Stomach (tissue), 9 donors: ENCODE data around the gene CHCHD1. TPM values are rescaled to one million over a fixed set of nuclear protein-coding genes. Genes with fewer than 3 reads are reported as not detected.
"Not testable (repeated sequence)": the region's sequence is repeated elsewhere in the genome, so short reads cannot be mapped to it uniquely, and the experiment has no call there.

Experiments
- DNase-seq, 2 donors: peaks; one replicate each; pipeline versions ENCODE4 v3.0.0 to v3.0.0-alpha.2; 2013 to 2019
- H3K27ac ChIP-seq, 5 donors: fragments of 200-600 bp in 4 of 5; sonication (generic) in 4 of 5; one replicate each; pipeline ENCODE4 v1.5.1; 2013 to 2019; ENCODE audit warnings: mild to moderate bottlenecking in 1 of 5, moderate library complexity in 1 of 5
- H3K27me3 ChIP-seq, 3 donors: fragments of 200-600 bp; sonication (generic); one replicate each; pipeline ENCODE4 v1.5.1; 2017 to 2019; ENCODE audit warnings: mixed run types in 1 of 3
- H3K36me3 ChIP-seq, 4 donors: fragments of 200-600 bp; sonication (generic); 1 replicate in 3 of 4; 2 replicates in 1 of 4; pipeline ENCODE4 v1.5.1; 2016 to 2019
- H3K4me1 ChIP-seq, 4 donors: fragments of 200-600 bp; sonication (generic); one replicate each; pipeline ENCODE4 v1.5.1; 2016 to 2019
- H3K4me3 ChIP-seq, 4 donors: fragments of 200-600 bp; sonication (generic) in 3 of 4; one replicate each; pipeline ENCODE4 v1.5.1; 2016 to 2019; ENCODE audit warnings: mild to moderate bottlenecking in 1 of 4
- H3K9me3 ChIP-seq, 4 donors: fragments of 200-600 bp; sonication (generic); one replicate each; pipeline ENCODE4 v1.5.1; 2016 to 2019
- EP300 ChIP-seq: sonication (generic); formaldehyde crosslinking; IDR thresholded peaks from one replicate; pipeline ENCODE4 v1.6.1; 2017; ENCODE audit warnings: antibody characterized with exemption
- POLR2A ChIP-seq, 4 donors: fragments of 450-650 bp; IDR thresholded peaks; one replicate each; pipeline ENCODE4 v1.6.1; 2016; ENCODE audit warnings: antibody characterized with exemption in 4 of 4, control low read depth in 2 of 4, mild to moderate bottlenecking in 1 of 4, moderate library complexity in 1 of 4
- POLR2AphosphoS5 ChIP-seq, 3 donors: sonication (generic); formaldehyde crosslinking; IDR thresholded peaks; one replicate each; pipeline ENCODE4 v1.6.1; 2016; ENCODE audit warnings: antibody characterized with exemption in 3 of 3
- WGBS, 5 donors: extraction: QIAGEN DNeasy Blood & Tissue Kit in 3 of 5; methylation state at CpG; one replicate each; pipeline versions ENCODE4 v1.1.5 to v1.1.7; 2013 to 2018; 5-methylcytosine and 5-hydroxymethylcytosine counted together
- intact Hi-C: fragments of 100-400 bp; cut with DNase I; formaldehyde crosslinking; loops from one replicate; pipeline ENCODE4 v1.15.1; 2023; ENCODE audit warnings: low total_unique reads
- polyA plus RNA-seq, 3 donors: library from polyadenylated mRNA; stranded (reverse); fragments of 200-250 nt; gene quantifications; one replicate each; pipeline ENCODE4 v1.2.3, GENCODE V29; 2013
- small RNA-seq, 4 donors: library from RNA; depleted of rRNA; stranded (forward); fragments of <200 nt; gene quantifications; one replicate each; pipeline ENCODE3, GENCODE V24; 2016
- total RNA-seq, 5 donors: library from RNA; depleted of rRNA; stranded (reverse); fragments of >200 nt; gene quantifications; one replicate each; pipeline versions ENCODE4 v1.1.0 to v1.2.3, GENCODE V29; 2014 to 2016
- TF ChIP-seq, protein P1 (sequence below), 7 experiments: fragments of 450-650 bp in 4 of 7; fragments of 200-600 bp in 3 of 7; sonication (generic) in 3 of 7; IDR thresholded peaks; one replicate each; pipeline ENCODE4 v1.5.1; 2016 to 2019; ENCODE audit warnings: antibody characterized with exemption in 7 of 7, control low read depth in 2 of 7, mild to moderate bottlenecking in 1 of 7
- donor health status: healthy with polysubstance abuse.
- donor health status: Bipolar disorder and iron deficiency.
- donor health status: healthy.

Gene CHCHD1
- total and polyA plus RNA-seq, 8 donors: 1.3 to 81.6 (median 38.8) TPM

DNA sequence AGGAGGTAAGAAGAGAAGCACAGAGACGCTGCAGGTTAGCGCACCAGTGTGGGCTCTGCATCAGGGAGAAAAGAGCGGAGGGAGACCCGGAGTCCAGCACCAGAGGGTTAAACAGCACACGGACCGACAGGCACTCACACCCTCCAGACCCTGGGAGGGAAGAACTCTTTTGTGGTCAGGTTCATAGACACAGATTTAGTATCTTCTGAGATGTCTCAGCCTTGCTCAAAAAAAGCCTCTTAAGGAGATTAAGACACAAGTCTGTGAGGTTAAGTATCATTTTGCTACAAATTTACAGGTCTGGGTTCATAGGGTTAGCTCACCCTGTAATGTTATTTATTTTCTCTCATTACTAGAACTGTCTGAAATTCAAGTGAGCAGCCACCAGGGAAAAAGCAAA, 46.3 kb downstream of the CHCHD1 start:
- Histone ChIP-seq H3K27me3 (no peaks in the 10 kb centered on the region), H3K27ac (no peak overlapping the region), H3K36me3 (peaks cover 29 to 82% (median 64%) of the 10 kb centered on the region in 4 donors), H3K9me3 (no peaks in the 10 kb centered on the region), H3K4me1 (no peaks in the 10 kb centered on the region), H3K4me3 (no peak overlapping the region)
- DNase-seq: no peak
- WGBS, 5 donors: 89 to 96% (median 94%) methylated on average over 6 of the region's 6 CpGs
- TF ChIP-seq EP300 (no peak), POLR2A (IDR thresholded peaks at IDR 0.05) (no peak), POLR2AphosphoS5 (IDR thresholded peaks at IDR 0.05) (no peak)
- TF ChIP-seq, protein P1, sequence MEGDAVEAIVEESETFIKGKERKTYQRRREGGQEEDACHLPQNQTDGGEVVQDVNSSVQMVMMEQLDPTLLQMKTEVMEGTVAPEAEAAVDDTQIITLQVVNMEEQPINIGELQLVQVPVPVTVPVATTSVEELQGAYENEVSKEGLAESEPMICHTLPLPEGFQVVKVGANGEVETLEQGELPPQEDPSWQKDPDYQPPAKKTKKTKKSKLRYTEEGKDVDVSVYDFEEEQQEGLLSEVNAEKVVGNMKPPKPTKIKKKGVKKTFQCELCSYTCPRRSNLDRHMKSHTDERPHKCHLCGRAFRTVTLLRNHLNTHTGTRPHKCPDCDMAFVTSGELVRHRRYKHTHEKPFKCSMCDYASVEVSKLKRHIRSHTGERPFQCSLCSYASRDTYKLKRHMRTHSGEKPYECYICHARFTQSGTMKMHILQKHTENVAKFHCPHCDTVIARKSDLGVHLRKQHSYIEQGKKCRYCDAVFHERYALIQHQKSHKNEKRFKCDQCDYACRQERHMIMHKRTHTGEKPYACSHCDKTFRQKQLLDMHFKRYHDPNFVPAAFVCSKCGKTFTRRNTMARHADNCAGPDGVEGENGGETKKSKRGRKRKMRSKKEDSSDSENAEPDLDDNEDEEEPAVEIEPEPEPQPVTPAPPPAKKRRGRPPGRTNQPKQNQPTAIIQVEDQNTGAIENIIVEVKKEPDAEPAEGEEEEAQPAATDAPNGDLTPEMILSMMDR (IDR thresholded peaks at IDR 0.05): no peak
- intact Hi-C loops: no loop called here

DNA sequence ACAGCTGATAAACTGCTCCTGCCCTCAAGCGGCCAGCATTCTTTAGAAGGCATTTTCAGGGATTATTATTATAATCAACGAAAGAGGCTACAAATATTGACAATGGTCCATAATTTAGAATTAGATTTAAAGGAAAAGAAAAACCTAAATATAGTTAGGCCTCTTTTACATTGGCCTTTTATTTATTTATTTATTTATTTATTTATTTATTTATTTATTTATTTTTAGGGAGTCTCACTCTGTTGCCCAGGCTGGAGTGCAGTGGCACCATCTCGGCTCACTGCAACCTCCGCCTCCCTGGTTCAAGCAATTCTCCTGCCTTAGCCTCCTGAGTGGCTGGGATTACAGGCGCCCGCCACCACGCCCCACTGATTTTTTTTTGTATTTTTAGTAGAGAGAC, 47.2 kb downstream of the CHCHD1 start:
- H3K9me3 ChIP-seq, H3K27ac ChIP-seq, H3K27me3 ChIP-seq, DNase-seq, H3K4me3 ChIP-seq, H3K4me1 ChIP-seq, intact Hi-C loops: not testable (repeated sequence)
- WGBS, 5 donors: 89 to 96% (median 94%) methylated on average over 7 of the region's 7 CpGs
- peaks cover 21 to 73% (median 54%) of the 10 kb centered on the region in 4 donors for H3K36me3 ChIP-seq

Small RNA genes lying within 50 kb of the gene (small RNA-seq; reads per million reads assigned to genes)
- gene AC022400.4 (0 reads per million in 4 donors), gene AC022400.9 (0 reads per million in 4 donors), gene ZSWIM8-AS1 (0 reads per million in 4 donors)

Other genes starting within 250 kb of the CHCHD1 start
- 100 to 1,000 TPM in 4 of 5 donors, 10 to 100 TPM in 1; 33.0 to 369 (median 112) TPM for gene USP54, start 190.7 kb upstream of the CHCHD1 start, total RNA-seq
- gene USP54, start 190.7 kb upstream of the CHCHD1 start, polyA plus RNA-seq: 10 to 100 TPM in 2 of 3 donors, 1 to 10 TPM in 1; 7.3 to 17.3 (median 11.1) TPM
- 1 to 10 TPM in 1 of 5 donors, not detected in 4; 1.3 TPM for gene MYOZ1, start 140.6 kb upstream of the CHCHD1 start, total RNA-seq
- 1 to 10 TPM in 1 of 3 donors, under 1 TPM in 2; 0.18 to 1.2 (median 0.19) TPM for gene MYOZ1, start 140.6 kb upstream of the CHCHD1 start, polyA plus RNA-seq
- gene SYNPO2L, start 126.0 kb upstream of the CHCHD1 start, total RNA-seq: not detected
- gene SYNPO2L, start 126.0 kb upstream of the CHCHD1 start, polyA plus RNA-seq: under 1 TPM in 2 of 3 donors, not detected in 1; 0.03 to 0.12 TPM
- 10 to 100 TPM in 1 of 5 donors, 1 to 10 TPM in 4; 4.1 to 20.1 (median 8.7) TPM for gene AGAP5, start 83.9 kb upstream of the CHCHD1 start, total RNA-seq
- 1 to 10 TPM; 1.8 to 4.7 (median 2.0) TPM for gene AGAP5, start 83.9 kb upstream of the CHCHD1 start, polyA plus RNA-seq
- gene SEC24C, start 37.7 kb upstream of the CHCHD1 start, total RNA-seq: 10 to 100 TPM; 40.6 to 58.8 (median 50.7) TPM
- gene SEC24C, start 37.7 kb upstream of the CHCHD1 start, polyA plus RNA-seq: 10 to 100 TPM; 23.5 to 25.2 (median 25.1) TPM
- gene ZSWIM8, start 3.6 kb downstream of the CHCHD1 start, total RNA-seq: 100 to 1,000 TPM in 3 of 5 donors, 10 to 100 TPM in 2; 43.4 to 325 (median 101) TPM
- 100 to 1,000 TPM in 1 of 3 donors, 10 to 100 TPM in 2; 53.4 to 121 (median 57.7) TPM for gene ZSWIM8, start 3.6 kb downstream of the CHCHD1 start, polyA plus RNA-seq
- gene NDST2, start 29.6 kb downstream of the CHCHD1 start, total RNA-seq: 10 to 100 TPM in 4 of 5 donors, 1 to 10 TPM in 1; 2.3 to 97.4 (median 16.7) TPM
- gene NDST2, start 29.6 kb downstream of the CHCHD1 start, polyA plus RNA-seq: 1 to 10 TPM; 3.5 to 9.8 (median 6.5) TPM
- 10 to 100 TPM; 28.8 to 93.3 (median 31.9) TPM for gene CAMK2G, start 92.5 kb downstream of the CHCHD1 start, total RNA-seq
- 10 to 100 TPM in 2 of 3 donors, 1 to 10 TPM in 1; 7.5 to 22.8 (median 11.0) TPM for gene CAMK2G, start 92.5 kb downstream of the CHCHD1 start, polyA plus RNA-seq
- gene PLAU, start 129.1 kb downstream of the CHCHD1 start, total RNA-seq: 10 to 100 TPM in 2 of 5 donors, 1 to 10 TPM in 2, not detected in 1; 5.5 to 16.1 (median 9.3) TPM
- 10 to 100 TPM in 1 of 3 donors, 1 to 10 TPM in 2; 9.6 to 39.5 (median 9.9) TPM for gene PLAU, start 129.1 kb downstream of the CHCHD1 start, polyA plus RNA-seq
- gene VCL, start 216.1 kb downstream of the CHCHD1 start, total RNA-seq: 100 to 1,000 TPM in 3 of 5 donors, 10 to 100 TPM in 2; 50.8 to 211 (median 107) TPM
- 10 to 100 TPM; 11.2 to 33.2 (median 13.4) TPM for gene VCL, start 216.1 kb downstream of the CHCHD1 start, polyA plus RNA-seq